NB4 (cell line): ENCODE measurements around the gene EPHB1.

ENCODE experiments used
- CTCF ChIP-seq: IDR thresholded peaks from one replicate; pipeline ENCODE4 v1.5.1; 2012; ENCODE audit warnings: low read depth, low read length
- MYC ChIP-seq: IDR thresholded peaks from 2 replicates; pipeline ENCODE4 v1.6.1; 2011; ENCODE audit warnings: low read depth, low read length
- POLR2A ChIP-seq: IDR thresholded peaks from 2 replicates; pipeline ENCODE4 v1.6.1; 2011; ENCODE audit warnings: mild to moderate bottlenecking; ENCODE audit not compliant: insufficient read length; ENCODE audit errors: extremely low read depth

GRCh38 chr3:134813618-134814017 is 18.6 kb downstream of the EPHB1 start:
- TF ChIP-seq CTCF (no peak), POLR2A (no peak), MYC (no peak)
